Measurements from ENCODE around the gene LOX.

- TF ChIP-seq SP1 (IDR thresholded peaks at IDR 0.05) (no peak), L3MBTL2 (conservative IDR thresholded peaks at IDR 0.05) (no peak), FOXM1 (IDR thresholded peaks at IDR 0.05; ENCODE audit: borderline replicate concordance) (no peak), FOXK2 (IDR thresholded peaks at IDR 0.05) (no peak), NFRKB (IDR thresholded peaks at IDR 0.05) (no peak), CTBP1 (IDR thresholded peaks at IDR 0.05; ENCODE audit: borderline replicate concordance) (no peak)
These were observed 14.0 kb upstream of the LOX start for GRCh38 chr5:122091936-122092600.

Measured in HEK293T (cell line).